NT2/D1 (cell line): Measurements from ENCODE around the gene SEMA3A.

Experiments used
- DNase-seq: peaks from one replicate; pipeline ENCODE4 v3.0.0-alpha.2; 2011; ENCODE audit warnings: low read depth, low spot score
- H3K27me3 ChIP-seq: 2 replicates; pipeline ENCODE4 v1.6.0; 2011; ENCODE audit warnings: mild to moderate bottlenecking; ENCODE audit not compliant: insufficient read length, insufficient read depth
- H3K36me3 ChIP-seq: 2 replicates; pipeline ENCODE4 v1.6.1; 2011; ENCODE audit warnings: mild to moderate bottlenecking, low read length, mixed read lengths; ENCODE audit not compliant: insufficient read depth, insufficient read length
- H3K4me1 ChIP-seq: 2 replicates; pipeline ENCODE4 v1.5.1; 2011; ENCODE audit not compliant: insufficient read depth, insufficient read length
- H3K4me3 ChIP-seq: 2 replicates; pipeline ENCODE4 v1.5.1; 2011; ENCODE audit warnings: low read depth; ENCODE audit not compliant: insufficient read length
- H3K9ac ChIP-seq: 2 replicates; pipeline ENCODE4 v1.6.0; 2011; ENCODE audit warnings: low read depth; ENCODE audit not compliant: insufficient read length
- H3K9me3 ChIP-seq: 2 replicates; pipeline ENCODE4 v1.5.1; 2011; ENCODE audit warnings: mild to moderate bottlenecking, low read length; ENCODE audit not compliant: insufficient read depth
- SUZ12 ChIP-seq: IDR thresholded peaks from 2 replicates; pipeline ENCODE4 v1.6.1; 2011; ENCODE audit not compliant: insufficient read length, insufficient read depth; ENCODE audit errors: extremely low read depth
- YY1 ChIP-seq: IDR thresholded peaks from 2 replicates; pipeline ENCODE4 v1.6.1; 2011; ENCODE audit not compliant: insufficient read length, insufficient read depth
- ZNF274 ChIP-seq: IDR thresholded peaks from 2 replicates; pipeline ENCODE4 v1.6.1; 2011; ENCODE audit warnings: mild to moderate bottlenecking, low read depth, low read length

The SEMA3A gene

GRCh38 chr7:84138411-84138810 is 56.2 kb downstream of the SEMA3A start:
- H3K36me3 ChIP-seq = no peaks in the 10 kb centered on the region
- H3K9me3 ChIP-seq = 0 out of 2 replicates have a peak, but pooled peaks cover 4% of the 10 kb centered on the region
- H3K4me1 ChIP-seq = no peaks in the 10 kb centered on the region
- TF ChIP-seq SUZ12 (no peak), YY1 (no peak), ZNF274 (no peak)
- H3K27me3 ChIP-seq = no peaks in the 10 kb centered on the region
- H3K9ac ChIP-seq = no peak overlapping the region
- H3K4me3 ChIP-seq = no peak overlapping the region
- DNase-seq = no peak

- no peaks in the 10 kb centered on the region for H3K4me1 ChIP-seq
- no peak overlapping the region for H3K4me3 ChIP-seq
- no peak for DNase-seq
- H3K36me3 ChIP-seq = no peaks in the 10 kb centered on the region
- H3K9me3 ChIP-seq = 0 out of 2 replicates have a peak, but pooled peaks cover 4% of the 10 kb centered on the region
- no peak overlapping the region for H3K9ac ChIP-seq
- no peaks in the 10 kb centered on the region for H3K27me3 ChIP-seq
- no peak for TF ChIP-seq SUZ12
- no peak for TF ChIP-seq ZNF274
- TF ChIP-seq YY1 = no peak
These were observed 56.8 kb downstream of the SEMA3A start for GRCh38 chr7:84137812-84138211.

DNA sequence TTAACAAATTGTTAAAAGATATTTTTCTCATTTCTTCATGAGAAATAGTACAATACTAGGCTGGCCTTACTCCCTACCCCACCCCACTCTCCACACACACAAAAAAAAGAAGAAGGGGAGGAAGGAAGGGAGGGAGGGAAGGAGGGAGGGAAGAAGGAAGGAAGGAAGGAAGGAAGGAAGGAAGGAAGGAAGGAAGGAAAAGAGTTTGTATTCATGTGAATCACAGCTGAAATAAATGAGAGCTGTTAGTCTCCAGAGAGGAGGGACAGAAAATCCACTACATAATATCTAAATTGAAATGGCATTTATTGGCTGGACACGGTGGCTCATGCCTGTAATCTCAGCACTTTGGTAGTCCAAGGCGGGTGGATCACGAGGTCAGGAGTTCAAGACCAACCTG is 57.8 kb downstream of the SEMA3A start:
- Histone ChIP-seq H3K4me3 (no peak overlapping the region), H3K4me1 (no peaks in the 10 kb centered on the region), H3K9ac (no peak overlapping the region), H3K9me3 (0 out of 2 replicates have a peak, but pooled peaks cover 2% of the 10 kb centered on the region), H3K36me3 (no peaks in the 10 kb centered on the region), H3K27me3 (no peaks in the 10 kb centered on the region)
- TF ChIP-seq YY1 (no peak), ZNF274 (no peak), SUZ12 (no peak)
- DNase-seq = no peak

DNA sequence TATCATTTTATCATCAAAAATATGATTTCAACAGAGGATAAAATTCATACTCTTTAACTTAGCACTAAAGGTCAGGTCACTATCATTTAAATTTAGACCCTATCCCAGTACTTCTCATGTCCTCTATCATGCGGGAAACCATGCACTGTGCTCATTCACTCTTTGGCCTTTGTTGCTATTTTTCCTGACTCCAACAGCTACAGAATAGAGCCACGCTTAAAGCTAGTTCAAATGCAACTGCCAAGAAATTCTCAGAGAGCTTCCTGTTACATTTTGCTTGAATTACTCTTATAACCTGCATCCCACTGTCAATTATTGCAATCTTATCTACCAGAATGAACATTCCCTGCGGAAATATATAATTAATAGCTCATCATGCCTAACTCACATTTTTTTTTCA is 58.3 kb downstream of the SEMA3A start:
- Histone ChIP-seq H3K9me3 (no peaks in the 10 kb centered on the region), H3K9ac (no peak overlapping the region), H3K36me3 (no peaks in the 10 kb centered on the region), H3K4me3 (no peak overlapping the region), H3K4me1 (no peaks in the 10 kb centered on the region), H3K27me3 (no peaks in the 10 kb centered on the region)
- no peak for DNase-seq
- TF ChIP-seq YY1 = no peak
- no peak for TF ChIP-seq ZNF274
- no peak for TF ChIP-seq SUZ12

GRCh38 chr7:84134169-84134568 is 60.4 kb downstream of the SEMA3A start:
- Histone ChIP-seq H3K9me3 (no peaks in the 10 kb centered on the region), H3K4me3 (no peak overlapping the region), H3K4me1 (no peaks in the 10 kb centered on the region), H3K9ac (no peak overlapping the region), H3K36me3 (no peaks in the 10 kb centered on the region), H3K27me3 (no peaks in the 10 kb centered on the region)
- no peak for DNase-seq
- no peak for TF ChIP-seq ZNF274
- TF ChIP-seq SUZ12 = no peak
- no peak for TF ChIP-seq YY1

- Histone ChIP-seq H3K9me3 (no peaks in the 10 kb centered on the region), H3K36me3 (no peaks in the 10 kb centered on the region), H3K4me1 (no peaks in the 10 kb centered on the region), H3K27me3 (no peaks in the 10 kb centered on the region), H3K4me3 (no peak overlapping the region), H3K9ac (no peak overlapping the region)
- no peak for DNase-seq
- no peak for TF ChIP-seq YY1
- TF ChIP-seq ZNF274 = no peak
- TF ChIP-seq SUZ12 = no peak
These were observed 68.9 kb downstream of the SEMA3A start for GRCh38 chr7:84125654-84126053.

GRCh38 chr7:84123965-84124547 is 70.5 kb downstream of the SEMA3A start:
- H3K9ac ChIP-seq = no peak overlapping the region
- no peak for DNase-seq
- H3K27me3 ChIP-seq = no peaks in the 10 kb centered on the region
- H3K36me3 ChIP-seq = no peaks in the 10 kb centered on the region
- H3K4me3 ChIP-seq = no peak overlapping the region
- no peaks in the 10 kb centered on the region for H3K9me3 ChIP-seq
- TF ChIP-seq YY1 = no peak
- no peak for TF ChIP-seq SUZ12
- TF ChIP-seq ZNF274 = no peak
- H3K4me1 ChIP-seq = no peaks in the 10 kb centered on the region
